Neural cell (in vitro differentiated cells): Measurements from ENCODE around the gene IPO4. TPM values are rescaled to one million over a fixed set of nuclear protein-coding genes. Genes with fewer than 3 reads are reported as not detected.
"Not testable (repeated sequence)": the region's sequence is repeated elsewhere in the genome, so short reads cannot be mapped to it uniquely, and the experiment has no call there.

ENCODE experiments used
- H2AFZ ChIP-seq: fragments of 200-600, 300-800 bp; sonication (generic), shearing (Covaris generic); 2 replicates; pipeline ENCODE4 v1.6.0; 2014; ENCODE audit warnings: low read depth, mild to moderate bottlenecking, antibody characterized with exemption, low read length, moderate library complexity
- H3F3A ChIP-seq: fragments of 200-600 bp; shearing (Covaris generic); 2 replicates; pipeline ENCODE4 v1.6.1; 2016; ENCODE audit warnings: mild to moderate bottlenecking, moderate library complexity, mixed read lengths, antibody characterized with exemption, low read length; ENCODE audit not compliant: insufficient read depth, poor library complexity, severe bottlenecking
- H3K27ac ChIP-seq: fragments of 200-600, 300-800 bp; sonication (generic), shearing (Covaris generic); 2 replicates; pipeline ENCODE4 v1.5.1; 2014; ENCODE audit warnings: mild to moderate bottlenecking, low read length, moderate library complexity
- H3K27me3 ChIP-seq: fragments of 300-800, 200-600 bp; sonication (generic), shearing (Covaris generic); 2 replicates; pipeline ENCODE4 v1.6.0; 2014; ENCODE audit warnings: mild to moderate bottlenecking, low read depth, low read length, moderate library complexity; ENCODE audit not compliant: insufficient read depth
- H3K36me3 ChIP-seq: fragments of 300-800, 200-600 bp; sonication (generic), shearing (Covaris generic); 2 replicates; pipeline ENCODE4 v1.5.1; 2014; ENCODE audit warnings: mild to moderate bottlenecking, antibody characterized with exemption, low read length, moderate library complexity; ENCODE audit not compliant: insufficient read depth
- H3K4me2 ChIP-seq: fragments of 300-800, 200-600 bp; sonication (generic), shearing (Covaris generic); 2 replicates; pipeline ENCODE4 v1.6.0; 2014; ENCODE audit warnings: mild to moderate bottlenecking, low read length
- H3K4me3 ChIP-seq: fragments of 300-800, 200-600 bp; sonication (generic), shearing (Covaris generic); 2 replicates; pipeline ENCODE4 v1.5.1; 2014; ENCODE audit warnings: mild to moderate bottlenecking, low read length, moderate library complexity
- H3K79me2 ChIP-seq: fragments of 200-600 bp; shearing (Covaris generic); replicated peaks from 2 replicates; pipeline ENCODE4 v1.6.0; 2014; ENCODE audit warnings: mild to moderate bottlenecking, low read length, moderate library complexity; ENCODE audit not compliant: insufficient read depth
- H3K9ac ChIP-seq: fragments of 300-800, 200-600 bp; sonication (generic), shearing (Covaris generic); 2 replicates; pipeline ENCODE4 v1.6.1; 2016; ENCODE audit warnings: mild to moderate bottlenecking, low read length, mixed read lengths
- H3K9me2 ChIP-seq: fragments of 200-600 bp; shearing (Covaris generic); 2 replicates; pipeline ENCODE4 v1.6.1; 2016; ENCODE audit warnings: mild to moderate bottlenecking, low read length, mixed read lengths; ENCODE audit not compliant: insufficient read depth
- H3K9me3 ChIP-seq: fragments of 200-600, 300-800 bp; sonication (generic), shearing (Covaris generic); 2 replicates; pipeline ENCODE4 v1.6.1; 2016; ENCODE audit warnings: mild to moderate bottlenecking, mixed run types, low read length, moderate library complexity, mixed read lengths
- H4K20me1 ChIP-seq: fragments of 200-600 bp; shearing (Covaris generic); 2 replicates; pipeline ENCODE4 v1.6.1; 2016; ENCODE audit warnings: mild to moderate bottlenecking, mixed run types; ENCODE audit not compliant: insufficient read depth
- EP300 ChIP-seq: fragments of 450-650 bp; conservative IDR thresholded peaks from 2 replicates; pipeline ENCODE4 v1.6.1; 2014; ENCODE audit warnings: antibody characterized with exemption, mild to moderate bottlenecking, moderate library complexity; ENCODE audit not compliant: poor library complexity, severe bottlenecking
- EZH2 ChIP-seq: fragments of 200-600, 300-800 bp; shearing (Covaris generic), sonication (generic); IDR thresholded peaks from 2 replicates; pipeline ENCODE4 v1.6.1; 2014; ENCODE audit warnings: antibody characterized with exemption, low read length, borderline replicate concordance, mild to moderate bottlenecking; ENCODE audit not compliant: insufficient read depth, poor library complexity, severe bottlenecking
- MXI1 ChIP-seq: fragments of 450-650 bp; conservative IDR thresholded peaks from 2 replicates; pipeline ENCODE4 v1.6.1; 2014; ENCODE audit warnings: antibody characterized with exemption, mild to moderate bottlenecking; ENCODE audit not compliant: poor library complexity, severe bottlenecking
- POLR2AphosphoS5 ChIP-seq: IDR thresholded peaks from 2 replicates; pipeline ENCODE4 v1.6.1; 2012
- RAD21 ChIP-seq: fragments of 450-650 bp; conservative IDR thresholded peaks from 2 replicates; pipeline ENCODE4 v1.6.1; 2014; ENCODE audit warnings: antibody characterized with exemption, mild to moderate bottlenecking, moderate library complexity
- SMC3 ChIP-seq: fragments of 450-650 bp; conservative IDR thresholded peaks from 2 replicates; pipeline ENCODE4 v1.6.1; 2014; ENCODE audit warnings: antibody characterized with exemption, mild to moderate bottlenecking, moderate library complexity; ENCODE audit not compliant: poor library complexity
- TAF1 ChIP-seq: IDR thresholded peaks from 2 replicates; pipeline ENCODE4 v1.6.1; 2012; ENCODE audit warnings: low read depth
- polyA plus RNA-seq: library from polyadenylated mRNA; depleted of rRNA; stranded (reverse); fragments of >200 nt; gene quantifications from 2 replicates; pipeline ENCODE4 v1.2.3, GENCODE V29; 2014
- TF ChIP-seq, protein P1 (sequence below): IDR thresholded peaks from 2 replicates; pipeline ENCODE4 v1.6.1; 2012; ENCODE audit warnings: borderline replicate concordance
- TF ChIP-seq, protein P2 (sequence below): fragments of 450-650 bp; IDR thresholded peaks from 2 replicates; pipeline ENCODE4 v1.5.1; 2014; ENCODE audit warnings: antibody characterized with exemption, mild to moderate bottlenecking, moderate library complexity; ENCODE audit not compliant: poor library complexity, severe bottlenecking

The IPO4 gene
- polyA plus RNA-seq, 1 donor from 2014 or later, result 9.2 TPM

DNA sequence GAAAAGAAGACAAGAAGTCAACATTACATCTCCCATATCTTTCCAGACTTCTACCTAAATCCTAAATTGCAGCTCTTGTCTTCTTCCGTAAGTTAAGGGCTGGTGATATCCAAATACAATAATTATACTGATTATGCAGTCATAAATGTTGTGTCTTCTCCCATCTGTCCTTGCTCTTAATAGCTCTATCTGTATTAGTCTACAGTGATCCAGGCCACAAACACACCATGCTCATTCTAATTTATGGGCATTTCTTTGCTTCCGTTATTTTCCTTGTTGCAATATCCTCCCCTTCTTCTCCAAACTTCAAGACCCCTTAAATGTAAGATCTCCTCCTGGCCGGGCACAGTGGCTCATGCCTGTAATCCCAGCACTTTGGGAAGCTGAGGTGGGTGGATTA, 30.9 kb upstream of the IPO4 start:
- Histone ChIP-seq H3K27ac (no peak overlapping the region), H3K9ac (no peak overlapping the region), H3K9me2 (no peaks in the 10 kb centered on the region), H3K4me3 (no peak overlapping the region), H3K9me3 (no peaks in the 10 kb centered on the region), H3K27me3 (no peaks in the 10 kb centered on the region), H4K20me1 (no peaks in the 10 kb centered on the region), H2AFZ (no peak overlapping the region), H3K79me2 (peaks cover 2% of the 10 kb centered on the region), H3K4me2 (no peak overlapping the region), H3F3A (no peaks in the 10 kb centered on the region), H3K36me3 (no peaks in the 10 kb centered on the region)
- TF ChIP-seq EZH2 (no peak), SMC3 (no peak), RAD21 (no peak), EP300 (no peak), POLR2AphosphoS5 (no peak), MXI1 (no peak), TAF1 (no peak)
- TF ChIP-seq, protein P1, sequence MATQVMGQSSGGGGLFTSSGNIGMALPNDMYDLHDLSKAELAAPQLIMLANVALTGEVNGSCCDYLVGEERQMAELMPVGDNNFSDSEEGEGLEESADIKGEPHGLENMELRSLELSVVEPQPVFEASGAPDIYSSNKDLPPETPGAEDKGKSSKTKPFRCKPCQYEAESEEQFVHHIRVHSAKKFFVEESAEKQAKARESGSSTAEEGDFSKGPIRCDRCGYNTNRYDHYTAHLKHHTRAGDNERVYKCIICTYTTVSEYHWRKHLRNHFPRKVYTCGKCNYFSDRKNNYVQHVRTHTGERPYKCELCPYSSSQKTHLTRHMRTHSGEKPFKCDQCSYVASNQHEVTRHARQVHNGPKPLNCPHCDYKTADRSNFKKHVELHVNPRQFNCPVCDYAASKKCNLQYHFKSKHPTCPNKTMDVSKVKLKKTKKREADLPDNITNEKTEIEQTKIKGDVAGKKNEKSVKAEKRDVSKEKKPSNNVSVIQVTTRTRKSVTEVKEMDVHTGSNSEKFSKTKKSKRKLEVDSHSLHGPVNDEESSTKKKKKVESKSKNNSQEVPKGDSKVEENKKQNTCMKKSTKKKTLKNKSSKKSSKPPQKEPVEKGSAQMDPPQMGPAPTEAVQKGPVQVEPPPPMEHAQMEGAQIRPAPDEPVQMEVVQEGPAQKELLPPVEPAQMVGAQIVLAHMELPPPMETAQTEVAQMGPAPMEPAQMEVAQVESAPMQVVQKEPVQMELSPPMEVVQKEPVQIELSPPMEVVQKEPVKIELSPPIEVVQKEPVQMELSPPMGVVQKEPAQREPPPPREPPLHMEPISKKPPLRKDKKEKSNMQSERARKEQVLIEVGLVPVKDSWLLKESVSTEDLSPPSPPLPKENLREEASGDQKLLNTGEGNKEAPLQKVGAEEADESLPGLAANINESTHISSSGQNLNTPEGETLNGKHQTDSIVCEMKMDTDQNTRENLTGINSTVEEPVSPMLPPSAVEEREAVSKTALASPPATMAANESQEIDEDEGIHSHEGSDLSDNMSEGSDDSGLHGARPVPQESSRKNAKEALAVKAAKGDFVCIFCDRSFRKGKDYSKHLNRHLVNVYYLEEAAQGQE, result no peak
- TF ChIP-seq, protein P2, sequence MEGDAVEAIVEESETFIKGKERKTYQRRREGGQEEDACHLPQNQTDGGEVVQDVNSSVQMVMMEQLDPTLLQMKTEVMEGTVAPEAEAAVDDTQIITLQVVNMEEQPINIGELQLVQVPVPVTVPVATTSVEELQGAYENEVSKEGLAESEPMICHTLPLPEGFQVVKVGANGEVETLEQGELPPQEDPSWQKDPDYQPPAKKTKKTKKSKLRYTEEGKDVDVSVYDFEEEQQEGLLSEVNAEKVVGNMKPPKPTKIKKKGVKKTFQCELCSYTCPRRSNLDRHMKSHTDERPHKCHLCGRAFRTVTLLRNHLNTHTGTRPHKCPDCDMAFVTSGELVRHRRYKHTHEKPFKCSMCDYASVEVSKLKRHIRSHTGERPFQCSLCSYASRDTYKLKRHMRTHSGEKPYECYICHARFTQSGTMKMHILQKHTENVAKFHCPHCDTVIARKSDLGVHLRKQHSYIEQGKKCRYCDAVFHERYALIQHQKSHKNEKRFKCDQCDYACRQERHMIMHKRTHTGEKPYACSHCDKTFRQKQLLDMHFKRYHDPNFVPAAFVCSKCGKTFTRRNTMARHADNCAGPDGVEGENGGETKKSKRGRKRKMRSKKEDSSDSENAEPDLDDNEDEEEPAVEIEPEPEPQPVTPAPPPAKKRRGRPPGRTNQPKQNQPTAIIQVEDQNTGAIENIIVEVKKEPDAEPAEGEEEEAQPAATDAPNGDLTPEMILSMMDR, result no peak

DNA sequence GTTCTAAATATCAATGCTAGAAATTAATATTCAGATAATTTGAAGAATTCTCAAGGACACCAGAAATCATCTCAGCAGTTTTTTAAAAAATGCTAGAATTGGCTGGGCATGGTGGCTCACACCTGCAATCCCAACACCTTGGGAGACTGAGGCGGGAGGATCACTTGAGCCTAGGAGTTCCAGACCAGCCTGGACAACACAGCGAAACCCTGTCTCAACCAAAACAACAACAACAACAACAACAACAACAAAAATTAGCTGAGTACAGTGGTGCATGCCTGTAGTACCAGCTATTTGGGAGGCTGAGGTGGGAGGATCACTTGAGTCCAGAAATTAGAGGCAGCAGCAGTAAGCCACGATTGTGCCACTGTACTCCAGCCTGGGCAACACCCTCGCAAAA, 30.5 kb upstream of the IPO4 start:
- H3K27ac ChIP-seq, result no peak overlapping the region
- H3K9me2 ChIP-seq, result no peaks in the 10 kb centered on the region
- no peak overlapping the region for H3K9ac ChIP-seq
- H3K79me2 ChIP-seq, result peaks cover 2% of the 10 kb centered on the region
- no peaks in the 10 kb centered on the region for H4K20me1 ChIP-seq
- no peaks in the 10 kb centered on the region for H3K9me3 ChIP-seq
- H3K36me3 ChIP-seq, result no peaks in the 10 kb centered on the region
- H3K27me3 ChIP-seq, result no peaks in the 10 kb centered on the region
- H2AFZ ChIP-seq, result no peak overlapping the region
- no peaks in the 10 kb centered on the region for H3F3A ChIP-seq
- TF ChIP-seq RAD21, result no peak
- TF ChIP-seq EZH2, result no peak
- no peak for TF ChIP-seq TAF1
- TF ChIP-seq EP300, result no peak
- TF ChIP-seq, protein P1, result no peak
- no peak for TF ChIP-seq SMC3
- TF ChIP-seq, protein P2, result no peak
- no peak for TF ChIP-seq POLR2AphosphoS5
- no peak for TF ChIP-seq MXI1
- H3K4me2 ChIP-seq, result no peak overlapping the region
- H3K4me3 ChIP-seq, result no peak overlapping the region

DNA sequence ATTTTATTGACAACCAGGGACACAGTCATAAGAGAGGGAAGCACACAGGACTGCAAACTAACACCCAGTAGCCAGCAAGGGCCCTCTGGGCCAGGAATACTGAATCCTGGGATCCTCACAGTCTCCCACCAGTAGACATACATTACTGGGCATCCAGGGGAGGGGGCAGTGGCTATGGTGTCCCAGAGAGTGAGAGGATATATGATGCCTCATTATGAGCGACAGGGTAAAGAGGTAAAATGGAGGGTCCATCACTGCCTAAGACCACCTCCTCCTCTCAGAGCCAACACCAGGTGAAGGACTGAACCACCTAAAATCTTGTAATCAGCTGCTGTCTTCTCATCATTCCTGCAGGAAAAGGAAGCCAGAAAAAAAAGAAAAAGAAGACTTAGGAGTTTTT, 28.3 kb upstream of the IPO4 start:
- not testable (repeated sequence) for H3K9ac ChIP-seq, H3K79me2 ChIP-seq, H3K9me2 ChIP-seq, H3K4me3 ChIP-seq, H4K20me1 ChIP-seq, H3K36me3 ChIP-seq, H3F3A ChIP-seq, H3K27ac ChIP-seq, H3K27me3 ChIP-seq, H3K9me3 ChIP-seq, H3K4me2 ChIP-seq, H2AFZ ChIP-seq
